WERI-Rb-1 (cell line): ENCODE results near the gene ELP4.

Experiments
- DNase-seq: peaks from one replicate; pipeline ENCODE4 v3.0.0-alpha.2; 2020
- H3K27ac ChIP-seq: fragments of 250-450 bp; sonication (Bioruptor Pico); 2 replicates; pipeline ENCODE4 v1.5.1; 2020; ENCODE audit warnings: mild to moderate bottlenecking, moderate library complexity
- H3K27me3 ChIP-seq: fragments of 250-450 bp; sonication (Bioruptor Pico); 2 replicates; pipeline ENCODE4 v1.5.1; 2021; ENCODE audit warnings: mild to moderate bottlenecking, low read depth, moderate library complexity; ENCODE audit not compliant: insufficient read depth, severe bottlenecking
- H3K36me3 ChIP-seq: fragments of 250-450 bp; sonication (Bioruptor Pico); 2 replicates; pipeline ENCODE4 v1.5.1; 2020; ENCODE audit warnings: mild to moderate bottlenecking, moderate library complexity
- H3K4me3 ChIP-seq: 2 replicates; pipeline ENCODE4 v1.5.1; 2011; ENCODE audit warnings: low read depth, mild to moderate bottlenecking, control low read depth, low read length
- H3K9me3 ChIP-seq: fragments of 250-450 bp; sonication (Bioruptor Pico); 2 replicates; pipeline ENCODE4 v1.5.1; 2021; ENCODE audit warnings: mild to moderate bottlenecking, moderate library complexity; ENCODE audit not compliant: severe bottlenecking
- CTCF ChIP-seq: IDR thresholded peaks from 2 replicates; pipeline ENCODE4 v1.5.1; 2011; ENCODE audit warnings: low read depth, mild to moderate bottlenecking, control low read depth, inconsistent platforms, low read length

ELP4 gene

GRCh38 chr11:31620434-31620833, 110.9 kb downstream of the ELP4 start:
- DNase-seq: no peak
- no peaks in the 10 kb centered on the region for H3K36me3 ChIP-seq
- no peaks in the 10 kb centered on the region for H3K9me3 ChIP-seq
- H3K4me3 ChIP-seq: no peak overlapping the region
- no peak overlapping the region for H3K27ac ChIP-seq
- H3K27me3 ChIP-seq: no peaks in the 10 kb centered on the region
- no peak for TF ChIP-seq CTCF

- no peak for DNase-seq
- no peak overlapping the region for H3K4me3 ChIP-seq
- H3K27ac ChIP-seq: no peak overlapping the region
- H3K36me3 ChIP-seq: no peaks in the 10 kb centered on the region
- no peaks in the 10 kb centered on the region for H3K27me3 ChIP-seq
- no peak for TF ChIP-seq CTCF
- H3K9me3 ChIP-seq: no peaks in the 10 kb centered on the region
Measured at GRCh38 chr11:31625868-31626267, 116.3 kb downstream of the ELP4 start.

DNA sequence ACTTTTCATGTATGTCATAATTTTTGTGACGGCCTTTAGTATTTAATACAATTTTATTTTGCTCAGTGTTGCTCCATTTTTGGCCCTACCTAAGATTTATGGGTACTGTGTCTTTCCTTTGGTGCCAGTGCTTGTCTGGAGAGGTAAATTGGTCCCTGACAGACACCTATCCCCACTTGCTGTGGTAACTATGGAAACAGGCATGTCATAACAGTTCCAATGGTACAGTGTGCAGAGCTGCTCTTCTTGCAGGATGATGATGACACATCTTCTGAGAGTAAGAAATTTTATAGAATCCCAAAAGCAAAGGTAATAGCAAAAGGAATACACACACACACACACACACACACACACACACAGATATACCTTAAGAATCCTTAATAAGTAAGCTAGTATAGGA, 118.5 kb downstream of the ELP4 start:
- Histone ChIP-seq H3K9me3 (no peaks in the 10 kb centered on the region), H3K27me3 (no peaks in the 10 kb centered on the region), H3K27ac (no peak overlapping the region), H3K4me3 (no peak overlapping the region), H3K36me3 (no peaks in the 10 kb centered on the region)
- no peak for TF ChIP-seq CTCF
- no peak for DNase-seq

GRCh38 chr11:31636983-31637382, 127.4 kb downstream of the ELP4 start:
- no peaks in the 10 kb centered on the region for H3K27me3 ChIP-seq
- TF ChIP-seq CTCF: no peak
- no peaks in the 10 kb centered on the region for H3K9me3 ChIP-seq
- H3K4me3 ChIP-seq: no peak overlapping the region
- H3K36me3 ChIP-seq: no peaks in the 10 kb centered on the region
- no peak overlapping the region for H3K27ac ChIP-seq
- no peak for DNase-seq

DNA sequence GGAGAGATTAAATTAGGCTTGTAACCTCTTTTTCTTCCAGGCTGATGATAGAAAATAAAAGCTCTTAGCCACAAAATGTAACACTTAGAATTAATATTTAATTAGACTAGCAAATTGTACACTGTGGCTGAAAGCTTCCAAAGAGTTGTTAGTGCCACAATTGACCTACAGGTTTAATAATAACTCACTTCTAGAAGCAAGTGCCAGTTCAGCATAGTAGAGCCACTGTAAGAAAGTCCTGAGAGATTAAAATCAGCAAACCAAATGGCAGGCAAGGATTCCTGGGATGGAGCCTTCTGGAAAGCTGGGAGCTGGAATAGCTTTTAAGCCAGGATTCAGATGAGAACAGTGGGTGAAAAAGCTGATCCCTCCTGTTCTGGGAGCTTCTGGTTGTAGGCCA, 131.0 kb downstream of the ELP4 start:
- no peak overlapping the region for H3K4me3 ChIP-seq
- H3K9me3 ChIP-seq: no peaks in the 10 kb centered on the region
- no peaks in the 10 kb centered on the region for H3K36me3 ChIP-seq
- no peaks in the 10 kb centered on the region for H3K27me3 ChIP-seq
- DNase-seq: no peak
- H3K27ac ChIP-seq: no peak overlapping the region
- TF ChIP-seq CTCF: no peak

GRCh38 chr11:31641477-31642062, 132.0 kb downstream of the ELP4 start:
- Histone ChIP-seq H3K27ac (no peak overlapping the region), H3K4me3 (no peak overlapping the region), H3K36me3 (no peaks in the 10 kb centered on the region), H3K9me3 (no peaks in the 10 kb centered on the region), H3K27me3 (no peaks in the 10 kb centered on the region)
- DNase-seq: peak; percentile 58
- TF ChIP-seq CTCF: peak; percentile 71
